Fibroblast of skin of left biceps (primary cell): ENCODE measurements around the gene FAM168A.

Source experiments
- DNase-seq, 2 experiments: peaks; one replicate each; pipeline ENCODE4 v3.0.0-alpha.2; 2013; ENCODE audit warnings: low read depth in 2 of 2

Gene FAM168A

DNA sequence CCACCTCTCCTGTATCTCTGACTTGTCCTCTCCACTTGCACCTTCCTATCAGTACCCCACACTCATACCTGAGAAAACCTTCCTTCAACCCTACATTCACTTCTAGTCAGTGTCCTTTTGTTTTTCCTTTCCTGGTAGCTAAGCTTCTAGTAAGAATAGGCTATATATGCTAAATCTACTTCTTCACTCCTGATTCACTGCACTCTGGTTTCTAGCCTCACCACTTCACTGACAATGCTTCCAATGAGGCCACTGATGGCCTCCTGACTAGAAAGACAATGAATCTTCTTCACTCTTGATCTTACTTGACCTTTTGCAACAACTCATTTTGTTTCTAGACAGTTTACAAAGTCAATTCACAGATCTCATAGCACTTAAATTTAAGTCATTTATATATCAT is 169.7 kb downstream of the FAM168A start:
- no peak for DNase-seq

DNA sequence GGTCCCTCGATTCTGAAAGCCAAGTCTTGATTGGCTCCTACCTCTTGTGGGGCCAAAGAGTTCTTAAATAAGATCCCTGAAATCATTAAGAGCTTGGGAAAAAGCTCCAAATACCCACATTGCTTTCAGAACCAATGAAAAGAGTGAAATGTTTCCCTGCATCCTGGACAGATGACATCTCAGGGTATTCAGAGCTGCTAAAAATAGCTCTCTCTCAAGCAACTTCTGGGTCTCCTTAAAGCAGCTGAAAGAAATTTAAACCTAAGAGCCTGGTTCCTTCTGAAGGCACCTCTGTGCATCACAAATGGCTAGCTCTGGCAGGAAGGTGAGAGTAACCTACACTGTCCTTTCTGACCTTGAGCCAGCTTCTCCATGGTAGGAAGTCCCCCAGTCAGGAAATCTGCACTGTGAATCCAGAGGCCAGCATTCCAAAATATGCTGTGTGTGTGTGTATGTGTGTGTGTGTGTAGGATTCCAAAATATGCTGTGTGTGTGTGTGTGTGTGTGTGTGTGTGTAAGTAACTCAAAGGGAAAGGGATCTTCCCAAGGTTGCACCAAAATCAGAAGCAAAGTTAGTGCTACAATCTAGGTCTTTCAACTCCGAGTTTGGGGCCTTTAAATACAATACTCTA is 171.6 kb downstream of the FAM168A start:
- peak in 1 of 2 experiments; percentile 58 for DNase-seq

GRCh38 chr11:73425108-73425507 is 172.8 kb downstream of the FAM168A start:
- no peak for DNase-seq

GRCh38 chr11:73423506-73423905 is 174.4 kb downstream of the FAM168A start:
- no peak for DNase-seq

GRCh38 chr11:73422886-73423285 is 175.0 kb downstream of the FAM168A start:
- no peak for DNase-seq

DNA sequence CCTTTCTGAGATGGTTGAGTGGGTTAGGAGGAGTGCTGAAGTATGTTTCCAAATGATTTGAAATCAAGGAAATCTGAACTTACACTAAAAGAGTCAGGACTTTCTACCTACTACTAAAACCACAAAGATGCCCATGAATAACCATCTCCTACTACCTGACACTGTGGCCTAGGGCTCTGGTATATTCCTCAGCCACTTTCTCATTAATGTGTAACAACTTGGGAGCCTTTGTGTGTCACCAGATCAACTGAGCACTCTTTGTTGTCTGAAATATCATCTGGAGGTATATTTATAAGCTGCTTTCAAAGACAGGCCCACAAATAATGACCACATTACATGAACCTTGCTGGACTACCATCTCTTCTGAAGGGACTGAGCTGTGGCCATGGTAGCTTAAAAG is 177.8 kb downstream of the FAM168A start:
- DNase-seq: no peak

- DNase-seq: no peak
Observed at GRCh38 chr11:73416786-73417185, 181.1 kb downstream of the FAM168A start.

DNA sequence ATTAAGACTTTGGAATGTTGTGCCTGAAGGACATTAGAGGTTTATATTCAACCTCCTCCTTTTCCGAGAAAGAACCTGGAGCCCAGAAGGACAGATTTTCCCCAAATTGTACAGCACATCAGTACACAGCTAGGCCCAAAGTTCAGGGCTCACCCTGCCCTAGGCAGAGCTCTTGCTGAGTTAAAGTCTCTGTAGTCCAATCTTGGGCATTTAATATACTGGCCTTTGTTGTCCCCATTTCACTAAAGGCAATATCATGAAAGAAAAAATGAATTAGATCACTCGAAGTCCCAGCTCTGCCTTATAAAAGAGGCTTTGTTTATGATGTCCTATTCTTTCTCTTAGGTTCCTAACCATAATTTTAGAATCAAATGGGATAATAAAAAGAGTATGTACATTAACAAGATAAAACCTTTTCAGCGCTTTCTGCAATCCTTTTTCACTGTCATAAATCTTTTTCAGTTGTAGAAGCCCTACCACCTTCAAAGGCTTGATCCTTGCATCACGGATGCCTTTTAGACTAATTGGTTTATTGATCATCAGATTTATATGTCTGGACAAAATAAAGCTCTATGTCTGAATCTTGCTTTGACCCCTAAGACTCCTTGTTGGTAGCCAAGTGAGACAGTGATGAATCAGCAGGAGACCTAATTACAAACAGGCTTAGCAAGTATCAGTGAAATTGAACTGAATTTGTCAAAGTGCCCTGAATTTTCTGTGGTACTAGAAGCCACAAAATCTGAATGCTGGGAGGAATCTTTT is 181.9 kb downstream of the FAM168A start:
- peak; percentile 66 to 70 for DNase-seq

GRCh38 chr11:73414977-73415651 is 182.8 kb downstream of the FAM168A start:
- DNase-seq: peak in 1 of 2 experiments; percentile 54

GRCh38 chr11:73413256-73413655 is 184.7 kb downstream of the FAM168A start:
- no peak for DNase-seq

DNA sequence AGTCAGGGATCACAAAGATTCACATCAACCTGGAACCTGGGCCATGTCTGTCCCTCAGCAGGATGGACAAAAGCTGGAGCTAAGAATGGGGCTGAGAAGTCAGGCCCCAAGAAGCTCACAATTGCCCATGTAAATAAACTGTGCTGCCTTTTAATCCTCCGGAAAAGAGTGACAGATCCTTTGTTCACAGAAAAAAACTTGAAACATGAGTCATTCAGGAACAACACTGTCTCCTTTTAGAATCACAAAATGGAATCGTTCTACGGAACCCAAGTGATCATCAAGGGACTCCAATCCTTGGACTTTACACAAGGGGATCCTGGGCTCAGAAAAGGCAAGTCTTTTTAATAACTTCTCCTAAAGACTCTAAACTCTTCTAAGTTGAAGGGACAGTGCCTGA is 185.6 kb downstream of the FAM168A start:
- no peak for DNase-seq

DNA sequence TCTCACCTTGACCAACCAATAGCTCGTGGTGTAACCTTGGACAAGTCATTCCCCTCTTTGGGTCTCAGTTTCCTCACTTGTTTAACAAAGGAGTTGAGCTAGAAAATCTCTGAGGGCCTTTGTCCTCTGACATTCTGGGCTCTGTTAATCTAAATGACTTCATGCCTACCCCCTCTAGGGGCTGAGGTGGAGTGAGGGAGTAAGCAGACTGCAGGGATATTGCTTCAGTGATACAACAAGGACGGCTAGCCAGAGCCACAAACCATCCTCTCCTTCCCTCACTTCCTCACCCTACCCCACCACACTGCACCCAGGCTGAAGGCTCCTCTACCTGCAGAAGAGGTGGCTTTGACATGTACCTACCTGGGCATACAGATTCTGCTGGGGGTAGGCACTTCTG is 186.9 kb downstream of the FAM168A start:
- no peak for DNase-seq

GRCh38 chr11:73410627-73411026 is 187.3 kb downstream of the FAM168A start:
- DNase-seq: no peak

DNA sequence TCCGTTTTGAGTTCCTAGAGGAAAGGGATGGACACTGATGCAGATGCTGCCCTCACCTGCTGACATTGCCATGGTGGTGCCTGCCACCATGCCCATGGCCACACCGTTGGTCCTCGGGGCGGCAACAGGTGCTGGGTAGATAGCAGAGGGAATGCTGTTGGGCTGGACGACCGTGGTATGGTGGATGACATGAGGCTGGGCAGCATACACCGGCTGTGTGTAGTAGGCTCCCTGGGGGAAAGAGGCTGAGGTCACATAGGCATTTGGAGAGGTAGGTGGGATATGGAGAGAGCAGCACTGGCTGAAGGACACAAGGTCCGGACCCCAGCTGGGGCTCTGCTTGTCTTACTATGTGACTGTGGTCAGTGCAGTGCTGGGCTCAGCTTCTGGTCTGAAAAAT is 188.5 kb downstream of the FAM168A start:
- no peak for DNase-seq

GRCh38 chr11:73406619-73407018 is 191.3 kb downstream of the FAM168A start:
- no peak for DNase-seq

DNA sequence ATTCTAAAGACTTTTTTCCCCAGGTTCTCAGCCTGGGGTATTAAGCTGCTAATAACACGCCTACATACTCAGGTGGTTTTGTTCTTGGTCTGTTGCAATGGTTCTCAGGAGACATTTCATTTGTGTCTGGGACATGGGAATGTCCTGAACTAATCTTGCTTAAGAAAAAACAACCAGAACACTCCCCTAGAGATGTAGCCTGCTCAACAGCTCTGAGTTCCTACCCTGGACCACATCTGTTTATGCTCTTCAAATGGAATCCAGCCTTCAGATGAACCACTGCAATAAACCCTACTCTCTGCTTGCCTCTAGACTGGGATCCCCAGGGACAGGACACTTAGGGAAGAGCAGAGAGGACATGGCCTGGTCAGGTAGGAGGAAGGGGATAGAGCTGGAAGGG is 191.8 kb downstream of the FAM168A start:
- DNase-seq: no peak

GRCh38 chr11:73405146-73405510 is 192.8 kb downstream of the FAM168A start:
- no peak for DNase-seq

GRCh38 chr11:73404506-73405145 is 193.3 kb downstream of the FAM168A start:
- DNase-seq: no peak

- DNase-seq: no peak
Observed at GRCh38 chr11:73404048-73404447, 193.9 kb downstream of the FAM168A start.

DNA sequence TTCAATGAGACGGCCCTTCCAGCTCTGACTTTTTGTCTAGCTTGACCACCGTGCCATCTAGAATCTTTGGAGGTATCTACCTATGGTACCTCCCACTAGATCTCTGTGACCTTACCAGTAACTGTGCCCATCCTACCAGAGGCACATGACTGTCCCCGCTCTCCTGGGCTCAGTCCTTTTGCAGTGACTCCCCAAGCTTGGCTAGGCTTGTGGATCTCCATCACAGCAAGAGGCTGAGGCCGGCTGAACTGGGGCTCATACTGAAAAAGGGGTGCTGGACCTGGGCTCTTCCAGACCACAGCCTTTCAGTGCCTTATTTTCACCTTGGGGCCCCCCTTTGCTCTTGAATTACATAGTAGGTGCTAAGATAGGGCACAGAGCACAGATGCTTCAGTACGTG is 194.4 kb downstream of the FAM168A start:
- DNase-seq: no peak

- no peak for DNase-seq
Observed at GRCh38 chr11:73402834-73403185, 195.1 kb downstream of the FAM168A start.
